ENCODE results near the gene UQCRHL. TPM values are rescaled to one million over a fixed set of nuclear protein-coding genes. Genes with fewer than 3 reads are reported as not detected.

The UQCRHL gene
- total and polyA plus RNA-seq, 12 donors: 0.24 to 6.0 (median 0.91) TPM

DNA sequence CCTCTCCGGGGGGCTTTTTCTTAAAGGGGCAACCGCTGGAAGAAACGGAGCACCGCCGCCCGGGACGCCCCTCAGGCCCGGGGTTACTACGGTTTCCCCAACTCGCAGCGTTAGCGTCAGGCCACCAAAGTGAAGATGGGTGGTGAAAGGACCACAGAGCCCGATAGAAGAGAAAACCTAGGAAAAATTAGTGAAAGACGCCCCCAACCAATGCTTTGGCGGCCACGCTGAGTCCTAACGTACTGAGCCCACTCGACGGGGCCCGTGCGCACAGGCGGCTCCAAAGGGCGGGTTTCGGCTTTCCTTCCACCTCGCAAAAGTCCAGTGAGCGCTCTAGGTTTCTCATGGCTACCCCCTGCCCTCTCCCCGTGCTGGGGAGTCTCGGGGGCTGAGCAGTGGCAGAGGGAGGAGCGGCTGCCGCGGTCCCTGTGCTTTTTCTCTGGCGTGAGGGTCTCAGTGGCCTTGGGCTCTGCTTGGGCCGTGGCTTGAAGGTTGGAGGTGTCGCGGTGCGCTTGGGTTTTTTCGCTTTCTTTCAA is 27.8 kb upstream of the UQCRHL start:
- Histone ChIP-seq H3K4me1 (replicated peaks in 1 of 2) (peaks cover 7 to 17% of the 10 kb centered on the region in 2 donors), H3K27ac (peak overlapping the region; percentile 96 to 100 (median 99)), H3K27me3 (no peaks in the 10 kb centered on the region), H3K4me3 (peak overlapping the region; percentile 58 to 77 (median 72)), H3K36me3 (replicated peaks in 1 of 2) (no peaks in the 10 kb centered on the region), H3K9me3 (replicated peaks in 1 of 3) (no peaks in the 10 kb centered on the region)
- intact Hi-C loops (cut with DNase I): no loop called here
- WGBS, 4 donors: 0 to 1% (median 0%) methylated on average over 4 to 37 of the region's 37 CpGs
- DNase-seq: no peak
- no peak for TF ChIP-seq POLR2A (IDR thresholded peaks at IDR 0.05)
- TF ChIP-seq, protein P1, sequence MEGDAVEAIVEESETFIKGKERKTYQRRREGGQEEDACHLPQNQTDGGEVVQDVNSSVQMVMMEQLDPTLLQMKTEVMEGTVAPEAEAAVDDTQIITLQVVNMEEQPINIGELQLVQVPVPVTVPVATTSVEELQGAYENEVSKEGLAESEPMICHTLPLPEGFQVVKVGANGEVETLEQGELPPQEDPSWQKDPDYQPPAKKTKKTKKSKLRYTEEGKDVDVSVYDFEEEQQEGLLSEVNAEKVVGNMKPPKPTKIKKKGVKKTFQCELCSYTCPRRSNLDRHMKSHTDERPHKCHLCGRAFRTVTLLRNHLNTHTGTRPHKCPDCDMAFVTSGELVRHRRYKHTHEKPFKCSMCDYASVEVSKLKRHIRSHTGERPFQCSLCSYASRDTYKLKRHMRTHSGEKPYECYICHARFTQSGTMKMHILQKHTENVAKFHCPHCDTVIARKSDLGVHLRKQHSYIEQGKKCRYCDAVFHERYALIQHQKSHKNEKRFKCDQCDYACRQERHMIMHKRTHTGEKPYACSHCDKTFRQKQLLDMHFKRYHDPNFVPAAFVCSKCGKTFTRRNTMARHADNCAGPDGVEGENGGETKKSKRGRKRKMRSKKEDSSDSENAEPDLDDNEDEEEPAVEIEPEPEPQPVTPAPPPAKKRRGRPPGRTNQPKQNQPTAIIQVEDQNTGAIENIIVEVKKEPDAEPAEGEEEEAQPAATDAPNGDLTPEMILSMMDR (IDR thresholded peaks at IDR 0.05): no peak

DNA sequence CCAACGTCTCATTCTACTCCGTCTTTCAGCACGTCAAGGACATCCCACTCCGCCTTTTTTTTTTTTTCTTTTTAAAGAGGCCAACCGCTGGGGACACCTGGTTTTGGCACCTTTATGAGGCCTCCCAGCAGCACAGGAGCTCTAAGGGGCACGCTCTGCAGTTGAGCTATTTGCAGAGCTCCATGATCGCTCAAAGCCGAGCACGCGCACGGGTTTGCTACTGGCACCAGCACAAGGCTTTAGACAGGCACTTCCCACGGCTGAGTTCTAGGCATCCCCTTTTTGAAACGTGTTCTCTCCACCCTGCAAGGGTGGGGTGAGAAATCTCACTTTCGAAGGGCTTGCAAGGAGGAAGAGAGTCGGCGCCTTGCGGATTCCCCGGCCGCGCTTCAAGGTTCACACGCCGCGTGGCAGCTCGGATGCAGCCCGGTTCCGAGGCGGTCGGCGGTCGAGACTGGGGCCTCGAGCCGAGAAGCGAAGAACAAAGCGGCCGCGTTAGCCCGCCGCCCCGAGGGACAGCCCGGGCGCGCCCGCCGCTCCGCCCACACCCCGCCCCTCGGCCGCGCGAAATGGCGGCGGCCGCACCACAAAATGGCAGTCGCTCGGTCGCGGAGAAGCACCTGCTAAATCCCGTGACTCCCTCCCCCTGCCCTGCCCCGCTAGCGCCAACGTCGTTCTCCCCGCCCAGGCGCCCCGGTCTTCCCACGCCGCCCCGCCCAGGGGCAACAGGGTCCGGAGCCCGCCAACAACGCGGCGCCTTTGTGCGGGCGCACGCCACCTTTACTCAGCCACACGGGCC is 27.2 kb upstream of the UQCRHL start:
- H3K36me3 ChIP-seq (replicated peaks in 1 of 2): no peaks in the 10 kb centered on the region
- WGBS, 4 donors: 0 to 1% (median 0%) methylated on average over 12 to 77 of the region's 77 CpGs
- DNase-seq: peak; percentile 84 to 95 (median 88)
- H3K27me3 ChIP-seq: no peaks in the 10 kb centered on the region
- peak; percentile 66 to 85 for TF ChIP-seq POLR2A (IDR thresholded peaks at IDR 0.05)
- TF ChIP-seq, protein P1 (IDR thresholded peaks at IDR 0.05): no peak
- peaks cover 7 to 17% of the 10 kb centered on the region in 2 donors for H3K4me1 ChIP-seq (replicated peaks in 1 of 2)
- no peaks in the 10 kb centered on the region for H3K9me3 ChIP-seq (replicated peaks in 1 of 3)
- H3K27ac ChIP-seq: peak overlapping the region; percentile 96 to 100 (median 99)
- intact Hi-C loops (cut with DNase I): no loop called here
- H3K4me3 ChIP-seq: peak overlapping the region; percentile 58 to 77 (median 72)

DNA sequence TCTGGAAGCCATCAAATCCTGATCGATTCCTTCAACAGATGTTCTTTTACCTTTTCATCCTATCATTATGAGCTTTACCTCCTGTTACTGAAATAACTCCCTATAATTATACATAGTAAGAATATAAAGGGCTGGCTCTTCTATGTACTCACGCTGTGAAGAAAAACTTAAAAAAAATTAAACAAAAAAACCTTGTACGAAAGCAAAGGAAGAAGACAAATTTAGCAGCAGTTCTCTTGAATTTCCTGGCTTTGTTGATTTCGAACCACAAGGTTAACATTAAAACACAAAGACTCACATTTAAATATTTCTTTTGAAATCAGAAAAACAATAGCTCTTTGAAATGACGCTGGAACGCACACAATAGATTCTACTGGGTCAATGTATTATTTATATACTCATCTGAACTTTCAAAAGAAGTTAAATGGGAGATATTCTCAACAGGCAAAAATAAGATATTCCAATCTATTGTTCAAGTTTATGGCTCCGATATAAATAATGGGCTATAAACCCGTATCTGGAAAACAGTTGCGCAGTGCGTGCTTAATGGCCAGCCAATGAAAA is 26.5 kb upstream of the UQCRHL start:
- Histone ChIP-seq H3K27me3 (no peaks in the 10 kb centered on the region), H3K9me3 (replicated peaks in 1 of 3) (no peaks in the 10 kb centered on the region), H3K27ac (peak overlapping the region; percentile 96 to 100 (median 99)), H3K4me3 (peak overlapping the region in 3 of 4 donors; percentile 57 to 77 (median 76)), H3K36me3 (replicated peaks in 1 of 2) (no peaks in the 10 kb centered on the region), H3K4me1 (replicated peaks in 1 of 2) (peaks cover 7 to 17% of the 10 kb centered on the region in 2 donors)
- peak in 1 of 7 donors; percentile 90 for DNase-seq
- intact Hi-C loops (cut with DNase I): no loop called here
- no peak for TF ChIP-seq POLR2A (IDR thresholded peaks at IDR 0.05)
- TF ChIP-seq, protein P1 (IDR thresholded peaks at IDR 0.05): no peak
- 0 to 2% (median 1%) methylated on average over 10 of the region's 10 CpGs for WGBS, 4 donors

DNA sequence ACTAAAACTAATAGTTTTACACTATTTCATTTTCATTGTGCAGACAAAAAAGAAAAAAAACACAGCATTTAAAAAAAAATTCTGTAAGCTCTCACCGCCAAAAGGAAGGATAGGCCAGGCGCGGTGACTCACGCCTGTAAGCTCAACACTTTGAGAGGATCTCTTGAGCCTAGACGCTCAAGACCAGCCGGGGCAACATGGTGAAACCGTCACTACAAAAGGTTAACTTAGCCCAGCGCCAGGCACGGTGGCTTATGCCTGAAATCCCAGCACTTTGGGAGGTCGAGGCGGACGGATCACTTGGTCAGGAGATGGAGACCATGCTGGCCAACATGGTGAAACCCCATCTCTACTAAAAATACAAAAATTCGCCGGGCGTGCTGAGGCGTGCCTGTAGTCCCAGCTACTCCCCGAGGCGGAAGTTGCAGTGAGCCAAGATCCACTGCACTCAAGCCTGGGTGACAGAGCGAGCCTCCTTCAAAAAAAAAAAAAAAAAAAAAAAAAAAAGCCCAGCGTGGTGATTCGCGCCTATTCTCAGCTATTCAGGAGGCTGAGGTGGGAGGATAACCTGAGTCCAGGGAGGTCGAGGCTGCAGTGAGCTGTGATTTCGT is 25.7 kb upstream of the UQCRHL start:
- TF ChIP-seq, protein P1 (IDR thresholded peaks at IDR 0.05): no peak
- no peak for TF ChIP-seq POLR2A (IDR thresholded peaks at IDR 0.05)
- 50 to 73% (median 63%) methylated on average over 24 of the region's 24 CpGs for WGBS, 4 donors
- peaks cover 7 to 17% of the 10 kb centered on the region in 2 donors for H3K4me1 ChIP-seq (replicated peaks in 1 of 2)
- H3K9me3 ChIP-seq (replicated peaks in 1 of 3): no peaks in the 10 kb centered on the region
- H3K27me3 ChIP-seq: no peaks in the 10 kb centered on the region
- H3K27ac ChIP-seq: peak overlapping the region in 4 of 5 donors; percentile 73 to 100 (median 98)
- H3K36me3 ChIP-seq (replicated peaks in 1 of 2): no peaks in the 10 kb centered on the region
- peak in 6 of 7 donors; percentile 35 to 66 (median 52) for DNase-seq
- intact Hi-C loops (cut with DNase I): no loop called here
- H3K4me3 ChIP-seq: peak overlapping the region in 1 of 4 donors; percentile 77
